OCI-LY3 (cell line): ENCODE data around the gene TTLL10.

Experiments used
- H2AFZ ChIP-seq: fragments of 200-600, 300-600 bp; shearing (Covaris generic); 2 replicates; pipeline ENCODE4 v1.6.0; 2014; ENCODE audit warnings: antibody characterized with exemption, low read depth, low read length
- H3K27ac ChIP-seq: fragments of 200-600, 300-600 bp; sonication (generic); 2 replicates; pipeline ENCODE4 v1.5.1; 2014; ENCODE audit warnings: mild to moderate bottlenecking, low read length, moderate library complexity, mixed read lengths
- H3K27me3 ChIP-seq: fragments of 200-600, 300-600 bp; sonication (generic); 2 replicates; pipeline ENCODE4 v1.6.1; 2014; ENCODE audit warnings: low read depth, low read length, mixed read lengths
- H3K36me3 ChIP-seq: fragments of 200-600, 300-600 bp; sonication (generic); replicated peaks from 2 replicates; pipeline ENCODE3; 2014; ENCODE audit warnings: low read depth, low read length, mixed read lengths
- H3K4me1 ChIP-seq: fragments of 300-600, 200-600 bp; sonication (generic); 2 replicates; pipeline ENCODE4 v1.6.1; 2014; ENCODE audit warnings: low read length, mixed read lengths
- H3K4me2 ChIP-seq: fragments of 200-600, 300-600 bp; sonication (generic); 2 replicates; pipeline ENCODE4 v1.6.1; 2014; ENCODE audit warnings: low read length, mixed read lengths
- H3K4me3 ChIP-seq: fragments of 300-600, 200-600 bp; sonication (generic); 2 replicates; pipeline ENCODE4 v1.5.1; 2014; ENCODE audit warnings: antibody characterized with exemption, mild to moderate bottlenecking, low read length, moderate library complexity
- H3K79me2 ChIP-seq: fragments of 300-600, 200-600 bp; shearing (Covaris generic); 2 replicates; pipeline ENCODE4 v1.6.1; 2014; ENCODE audit warnings: mild to moderate bottlenecking, low read length, mixed read lengths
- H3K9ac ChIP-seq: fragments of 300-600, 200-600 bp; shearing (Covaris generic); 2 replicates; pipeline ENCODE4 v1.6.0; 2014; ENCODE audit warnings: mild to moderate bottlenecking, low read length, moderate library complexity
- H3K9me3 ChIP-seq: fragments of 200-600, 300-600 bp; shearing (Covaris generic); 2 replicates; pipeline ENCODE4 v1.6.1; 2014; ENCODE audit warnings: low read length, mixed read lengths; ENCODE audit not compliant: insufficient read depth
- H4K20me1 ChIP-seq: fragments of 200-600, 300-600 bp; sonication (generic); 2 replicates; pipeline ENCODE4 v1.6.1; 2016; ENCODE audit warnings: low read length, mixed read lengths; ENCODE audit not compliant: insufficient read depth
- EZH2phosphoT487 ChIP-seq: fragments of 200-600 bp; shearing (Covaris generic); IDR thresholded peaks from 2 replicates; pipeline ENCODE4 v1.6.1; 2018; ENCODE audit warnings: antibody characterized with exemption, mixed run types, low read depth
- TF ChIP-seq, protein P1 (sequence below): fragments of 200-600, 300-600 bp; sonication (generic); IDR thresholded peaks from 2 replicates; pipeline ENCODE4 v1.5.1; 2014; ENCODE audit warnings: antibody characterized with exemption, low read length, low read depth

Gene TTLL10

DNA sequence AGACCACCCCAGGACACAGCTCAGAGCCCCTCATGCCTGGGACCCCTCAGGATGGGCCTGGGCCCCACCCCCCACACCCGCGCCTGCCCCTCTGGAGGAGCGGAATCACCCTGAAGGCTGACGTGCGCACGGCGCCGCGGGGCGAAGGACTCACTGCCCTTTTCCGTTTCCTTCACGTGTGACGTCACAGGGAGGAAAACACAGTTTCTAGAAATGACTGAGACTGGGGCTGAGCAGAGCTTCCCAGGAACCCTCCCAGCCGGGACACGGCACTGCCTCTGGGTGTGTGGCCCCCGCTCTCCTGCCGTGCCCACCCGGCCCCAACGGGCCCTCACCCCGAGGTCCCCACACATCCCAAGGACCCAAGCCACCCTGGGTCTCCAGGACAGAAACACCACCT, 45.7 kb downstream of the TTLL10 start:
- no peaks in the 10 kb centered on the region for H3K79me2 ChIP-seq
- H4K20me1 ChIP-seq = no peaks in the 10 kb centered on the region
- no peak overlapping the region for H3K27ac ChIP-seq
- H3K9me3 ChIP-seq = no peaks in the 10 kb centered on the region
- no peak overlapping the region for H2AFZ ChIP-seq
- H3K27me3 ChIP-seq = no peaks in the 10 kb centered on the region
- H3K36me3 ChIP-seq = peaks cover 23% of the 10 kb centered on the region
- H3K4me1 ChIP-seq = peaks cover 18% of the 10 kb centered on the region
- no peak overlapping the region for H3K4me2 ChIP-seq
- no peak overlapping the region for H3K4me3 ChIP-seq
- H3K9ac ChIP-seq = no peak overlapping the region
- TF ChIP-seq, protein P1, sequence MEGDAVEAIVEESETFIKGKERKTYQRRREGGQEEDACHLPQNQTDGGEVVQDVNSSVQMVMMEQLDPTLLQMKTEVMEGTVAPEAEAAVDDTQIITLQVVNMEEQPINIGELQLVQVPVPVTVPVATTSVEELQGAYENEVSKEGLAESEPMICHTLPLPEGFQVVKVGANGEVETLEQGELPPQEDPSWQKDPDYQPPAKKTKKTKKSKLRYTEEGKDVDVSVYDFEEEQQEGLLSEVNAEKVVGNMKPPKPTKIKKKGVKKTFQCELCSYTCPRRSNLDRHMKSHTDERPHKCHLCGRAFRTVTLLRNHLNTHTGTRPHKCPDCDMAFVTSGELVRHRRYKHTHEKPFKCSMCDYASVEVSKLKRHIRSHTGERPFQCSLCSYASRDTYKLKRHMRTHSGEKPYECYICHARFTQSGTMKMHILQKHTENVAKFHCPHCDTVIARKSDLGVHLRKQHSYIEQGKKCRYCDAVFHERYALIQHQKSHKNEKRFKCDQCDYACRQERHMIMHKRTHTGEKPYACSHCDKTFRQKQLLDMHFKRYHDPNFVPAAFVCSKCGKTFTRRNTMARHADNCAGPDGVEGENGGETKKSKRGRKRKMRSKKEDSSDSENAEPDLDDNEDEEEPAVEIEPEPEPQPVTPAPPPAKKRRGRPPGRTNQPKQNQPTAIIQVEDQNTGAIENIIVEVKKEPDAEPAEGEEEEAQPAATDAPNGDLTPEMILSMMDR = no peak
- TF ChIP-seq EZH2phosphoT487 = no peak

DNA sequence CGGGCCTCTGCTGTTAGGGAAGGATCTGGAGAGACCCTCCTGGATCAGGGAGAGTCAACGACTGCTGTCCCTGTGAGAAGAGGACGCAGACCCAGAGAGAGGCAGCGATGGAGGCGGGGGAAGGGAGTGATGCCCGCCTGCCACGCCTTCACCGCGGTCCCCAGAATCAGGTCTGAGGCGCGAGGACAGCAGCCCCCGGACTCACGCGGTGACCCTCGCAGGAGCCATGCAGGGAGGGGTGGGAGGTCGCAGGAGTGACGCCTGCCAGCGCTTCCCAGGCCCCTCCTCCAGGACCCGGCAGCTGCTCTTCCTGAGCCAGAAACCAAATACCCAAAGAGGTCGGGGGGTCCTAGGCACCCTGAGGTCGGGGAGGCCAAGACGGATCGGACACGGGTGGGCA, 46.5 kb downstream of the TTLL10 start:
- H3K9ac ChIP-seq = no peak overlapping the region
- peaks cover 7% of the 10 kb centered on the region for H3K79me2 ChIP-seq
- no peaks in the 10 kb centered on the region for H3K9me3 ChIP-seq
- H3K4me3 ChIP-seq = no peak overlapping the region
- H3K27me3 ChIP-seq = no peaks in the 10 kb centered on the region
- peaks cover 10% of the 10 kb centered on the region for H3K4me1 ChIP-seq
- H3K4me2 ChIP-seq = no peak overlapping the region
- no peak overlapping the region for H2AFZ ChIP-seq
- no peaks in the 10 kb centered on the region for H4K20me1 ChIP-seq
- no peak for TF ChIP-seq EZH2phosphoT487
- TF ChIP-seq, protein P1 = no peak
- peaks cover 23% of the 10 kb centered on the region for H3K36me3 ChIP-seq
- no peak overlapping the region for H3K27ac ChIP-seq

DNA sequence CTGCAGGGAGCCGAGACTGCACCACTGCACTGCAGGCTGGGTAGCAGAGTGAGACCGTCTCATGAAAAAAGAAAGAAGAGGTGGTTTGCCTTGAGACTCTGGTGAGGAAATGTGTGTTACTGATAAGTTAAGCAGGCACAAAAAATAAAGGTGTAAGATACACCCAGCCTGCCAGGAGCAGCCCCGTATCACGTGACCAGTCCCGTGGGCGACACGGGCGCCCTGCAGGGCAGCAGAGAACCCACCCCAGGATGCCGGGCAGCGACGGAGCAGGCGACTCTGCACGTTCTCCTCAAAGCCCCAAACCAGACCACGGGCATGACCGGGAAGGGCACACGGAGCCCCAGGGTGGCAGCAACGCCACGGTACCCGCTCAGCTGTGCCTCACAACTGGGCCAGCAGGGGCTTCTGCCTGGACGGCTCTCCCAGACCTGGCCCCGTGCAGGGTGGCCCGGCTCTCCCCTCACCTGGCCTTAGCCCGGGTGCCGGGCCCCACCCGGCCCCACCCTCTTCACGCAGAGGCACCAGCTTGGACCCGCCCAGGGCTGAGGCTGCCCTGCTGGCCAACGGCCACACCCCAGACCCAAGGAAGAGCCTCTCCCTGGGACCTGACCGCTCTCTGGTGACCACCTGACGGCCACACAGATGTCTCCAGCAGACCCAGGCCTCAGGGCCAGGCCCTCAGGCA, 48.4 kb downstream of the TTLL10 start:
- Histone ChIP-seq H3K79me2 (peaks cover 25% of the 10 kb centered on the region), H3K4me3 (no peak overlapping the region), H2AFZ (no peak overlapping the region), H3K9ac (no peak overlapping the region), H3K4me1 (peaks cover 6% of the 10 kb centered on the region; the same call in 1 of the 2 replicates), H3K27me3 (no peaks in the 10 kb centered on the region), H3K27ac (no peak overlapping the region), H4K20me1 (no peaks in the 10 kb centered on the region), H3K4me2 (no peak overlapping the region), H3K36me3 (peaks cover 30% of the 10 kb centered on the region), H3K9me3 (no peaks in the 10 kb centered on the region)
- no peak for TF ChIP-seq EZH2phosphoT487
- TF ChIP-seq, protein P1 = no peak

DNA sequence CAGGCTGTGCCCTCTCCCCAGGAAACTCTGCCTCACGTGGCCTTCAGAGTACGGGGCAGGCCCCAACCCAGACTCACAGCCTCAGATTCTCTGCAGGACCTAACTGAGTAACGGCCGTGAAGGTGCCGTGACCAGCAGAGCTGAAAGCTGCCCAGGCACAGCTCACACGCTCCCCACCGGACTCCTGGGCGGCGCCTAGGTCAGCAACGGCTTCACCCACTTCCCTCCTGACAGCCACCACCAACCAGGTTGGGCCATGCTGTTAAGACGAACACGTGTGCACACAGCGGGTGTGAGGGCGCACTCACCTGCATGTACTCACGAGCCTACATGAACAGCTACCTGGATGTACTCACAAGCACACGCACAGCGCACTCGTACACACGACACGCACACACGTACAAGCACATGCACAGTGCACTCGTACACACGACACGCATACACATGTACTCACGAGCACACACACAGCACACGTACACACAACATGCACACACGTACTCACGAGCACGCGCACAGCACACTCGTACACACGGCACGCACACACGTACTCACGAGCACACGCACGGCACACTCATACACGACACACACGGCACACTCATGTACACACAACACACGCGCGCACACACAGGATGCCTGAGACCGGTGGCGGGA, 49.0 kb downstream of the TTLL10 start:
- Histone ChIP-seq H3K27me3 (no peaks in the 10 kb centered on the region), H3K79me2 (peaks cover 32% of the 10 kb centered on the region), H2AFZ (no peak overlapping the region), H3K4me2 (no peak overlapping the region), H3K36me3 (peaks cover 33% of the 10 kb centered on the region), H3K27ac (no peak overlapping the region), H4K20me1 (no peaks in the 10 kb centered on the region), H3K9ac (no peak overlapping the region), H3K4me1 (peaks cover 6% of the 10 kb centered on the region; the same call in 1 of the 2 replicates), H3K9me3 (no peaks in the 10 kb centered on the region), H3K4me3 (no peak overlapping the region)
- TF ChIP-seq EZH2phosphoT487 = no peak
- TF ChIP-seq, protein P1 = no peak
